Measurements from ENCODE around the gene TNNI3. TPM values are rescaled to one million over a fixed set of nuclear protein-coding genes. Genes with fewer than 3 reads are reported as not detected.
"Not testable (repeated sequence)": the region's sequence is repeated elsewhere in the genome, so short reads cannot be mapped to it uniquely, and the experiment has no call there.

The TNNI3 gene
- not detected in 2 replicates for total RNA-seq (ENCODE audit: low replicate concordance)

DNA sequence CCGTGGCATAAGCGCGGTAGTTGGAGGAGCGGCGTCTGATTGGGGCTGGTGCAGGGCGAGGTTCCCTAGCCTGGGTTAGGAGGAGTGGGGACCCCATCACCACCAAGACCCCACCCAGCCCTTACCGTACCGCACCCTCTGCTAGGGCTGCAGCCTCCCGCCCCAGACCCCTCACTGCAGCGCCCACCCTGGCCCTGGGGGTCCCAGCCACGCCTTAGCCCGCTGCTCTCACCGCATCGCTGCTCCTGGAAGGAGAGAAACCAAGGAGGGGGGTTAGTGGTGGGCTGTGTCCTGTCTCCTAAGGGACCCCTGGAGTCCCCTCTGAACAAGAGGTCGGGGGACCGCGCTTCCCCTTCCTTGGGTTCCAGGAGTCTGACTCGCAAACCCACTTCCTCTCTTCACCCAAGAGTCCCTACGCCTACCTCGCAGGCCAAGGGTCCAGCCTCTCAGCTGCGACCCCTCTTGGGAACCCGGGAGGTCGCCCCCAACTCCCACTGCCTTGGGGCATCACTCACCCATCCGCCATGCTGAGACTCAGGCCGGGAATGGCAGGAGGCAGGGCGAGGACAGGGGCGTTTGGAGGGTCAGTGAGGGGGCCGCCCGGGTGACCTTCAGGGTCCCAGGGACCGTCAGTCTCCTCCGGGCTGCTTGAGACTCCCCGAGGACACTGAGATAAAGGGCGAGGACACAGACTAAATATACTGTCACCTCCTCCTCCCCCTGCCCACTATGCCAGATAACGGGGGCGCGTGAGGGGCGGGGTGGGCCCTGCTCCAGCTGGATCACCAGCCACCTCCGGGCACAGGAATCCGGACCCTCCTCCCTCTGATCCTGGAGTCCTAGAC is at the start of gene TNNI3:
TNNI3 (minus strand) TSS at position 669 of the 845 bp plus-strand sequence; CDS start at position 526, 143 bp downstream.
- no peak for DNase-seq (ENCODE audit: low read depth)
- TF ChIP-seq CTCF (IDR thresholded peaks at IDR 0.05; ENCODE audit: insufficient read depth, low read length) = no peak
- H3K4me3 ChIP-seq (ENCODE audit: low read depth, low read length) = no peak within 1 kb of the TSS

GRCh38 chr19:55206664-55207500 is 49.4 kb upstream of the TNNI3 start:
- peak overlapping the region; percentile 66 for H3K4me3 ChIP-seq (ENCODE audit: low read depth, low read length)
- peak; percentile 92 for DNase-seq (ENCODE audit: low read depth)
- no peak for TF ChIP-seq CTCF (IDR thresholded peaks at IDR 0.05; ENCODE audit: insufficient read depth, low read length)

DNA sequence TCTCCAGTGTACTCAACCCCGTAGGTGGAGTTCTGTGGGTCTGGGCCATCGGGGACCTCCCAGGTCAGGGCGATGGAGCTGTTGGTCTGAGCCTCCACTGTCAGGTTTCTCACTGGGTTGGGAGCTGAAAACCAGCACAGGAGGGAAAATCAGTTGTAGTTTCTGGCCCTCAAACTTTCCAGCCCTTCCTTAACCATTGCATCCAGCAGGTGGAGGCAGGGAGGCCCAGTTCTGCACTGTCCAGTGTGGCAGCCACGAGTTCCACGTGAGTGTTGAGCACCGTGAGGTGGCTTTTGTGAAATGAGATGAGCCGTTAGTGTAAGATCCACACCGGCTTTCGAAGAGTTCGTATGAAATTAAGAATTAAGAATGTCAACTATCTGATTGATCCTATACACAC is 44.7 kb upstream of the TNNI3 start:
- H3K4me3 ChIP-seq (ENCODE audit: low read depth, low read length); DNase-seq (ENCODE audit: low read depth): not testable (repeated sequence)
- peak; percentile 36 for TF ChIP-seq CTCF (IDR thresholded peaks at IDR 0.05; ENCODE audit: insufficient read depth, low read length)

DNA sequence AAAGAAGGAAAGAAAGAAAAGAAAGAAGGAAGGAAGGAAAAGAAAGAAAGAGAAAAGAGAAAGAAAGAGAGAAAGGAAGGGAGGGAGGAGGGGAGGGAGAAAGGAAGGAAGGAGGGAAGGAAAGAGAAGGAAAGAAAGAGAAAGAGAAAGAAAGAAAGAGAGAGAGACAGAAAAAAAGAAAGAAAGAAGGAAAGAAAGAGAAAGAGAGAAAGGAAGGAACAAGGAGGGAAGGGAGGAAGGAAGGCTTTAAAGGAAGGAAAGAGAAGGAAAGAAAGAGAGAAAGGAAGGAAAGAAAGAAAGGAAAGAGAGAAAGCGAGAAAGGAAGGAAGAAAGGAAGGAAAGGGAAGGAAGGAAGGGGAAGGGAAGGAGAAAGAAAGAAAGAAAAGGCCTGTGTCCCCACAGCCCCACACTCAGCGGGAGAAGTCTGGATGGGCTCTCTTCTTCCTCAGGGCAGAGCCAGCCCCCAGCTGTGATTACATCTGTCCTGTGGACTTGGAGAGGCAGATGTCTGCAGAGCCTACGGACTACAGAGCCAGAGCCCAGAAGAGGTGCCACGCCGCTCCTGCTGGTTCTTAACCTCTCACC is 42.2 kb upstream of the TNNI3 start:
- DNase-seq (ENCODE audit: low read depth) = no peak
- no peak for TF ChIP-seq CTCF (IDR thresholded peaks at IDR 0.05; ENCODE audit: insufficient read depth, low read length)
- no peak overlapping the region for H3K4me3 ChIP-seq (ENCODE audit: low read depth, low read length)

DNA sequence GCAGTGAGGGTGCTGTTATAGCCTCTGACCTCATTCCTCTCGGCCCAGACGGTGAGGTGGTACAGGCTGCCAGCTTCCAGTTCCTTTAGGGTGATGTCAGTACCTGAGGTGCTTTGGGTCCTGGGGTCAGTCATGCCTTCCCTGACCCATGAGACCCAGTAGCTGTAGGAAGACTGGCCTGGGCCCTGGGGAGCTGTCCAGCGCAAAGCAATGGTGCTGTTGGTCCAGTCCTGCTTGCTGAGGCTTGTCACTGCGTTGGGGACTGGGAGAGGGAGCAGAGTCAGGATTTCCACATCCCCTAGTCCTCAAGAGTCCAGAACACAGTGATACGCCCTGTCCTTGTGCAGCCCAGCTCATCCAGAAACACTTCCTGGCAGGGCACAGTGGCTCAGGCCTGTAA is 41.1 kb upstream of the TNNI3 start:
- DNase-seq (ENCODE audit: low read depth) = no peak
- TF ChIP-seq CTCF (IDR thresholded peaks at IDR 0.05; ENCODE audit: insufficient read depth, low read length) = no peak
- H3K4me3 ChIP-seq (ENCODE audit: low read depth, low read length) = no peak overlapping the region

DNA sequence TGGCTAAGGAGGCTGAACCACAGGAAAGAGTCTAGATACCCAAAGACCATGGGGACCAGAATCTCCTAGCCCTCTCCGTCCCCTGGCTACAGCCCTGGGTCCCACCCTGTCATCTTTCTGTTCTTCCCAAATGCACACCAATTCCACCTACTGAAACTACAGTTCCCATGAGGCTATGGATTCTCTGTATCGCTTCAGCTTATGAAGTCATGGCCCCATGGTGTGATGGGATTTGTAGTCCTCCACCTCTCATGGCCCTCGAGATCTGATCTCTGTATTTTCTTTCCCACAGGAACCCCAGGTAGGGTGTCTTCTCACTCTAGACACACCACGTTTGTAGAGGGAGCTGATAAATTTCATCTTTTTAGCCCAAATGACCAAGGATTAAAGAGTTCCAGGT is 40.0 kb upstream of the TNNI3 start:
- no peak for DNase-seq (ENCODE audit: low read depth)
- no peak for TF ChIP-seq CTCF (IDR thresholded peaks at IDR 0.05; ENCODE audit: insufficient read depth, low read length)
- no peak overlapping the region for H3K4me3 ChIP-seq (ENCODE audit: low read depth, low read length)
